ENCODE measurements around the gene CACNA2D2.

The CACNA2D2 gene

GRCh38 chr3:50503504-50504342 is at the start of gene CACNA2D2:
TSS of gene CACNA2D2 (minus strand) at chr3:50503634. CDS start at chr3:50503423, 211 bp downstream.
- H3K9ac ChIP-seq (ENCODE audit: low read depth, low read length, poor library complexity, severe bottlenecking) = no peak within 1 kb of the TSS
- H3K36me3 ChIP-seq (ENCODE audit: insufficient read depth, low read length) = no peaks in the 10 kb centered on the region
- H3K4me1 ChIP-seq (ENCODE audit: insufficient read depth, low read length, poor library complexity, severe bottlenecking) = no peaks in the 10 kb centered on the region
- no peaks in the 10 kb centered on the region for H4K20me1 ChIP-seq (ENCODE audit: insufficient read depth, low read length, poor library complexity, severe bottlenecking)
- no peaks in the 10 kb centered on the region for H3F3A ChIP-seq (ENCODE audit: low read depth)
- H3K9me3 ChIP-seq (ENCODE audit: insufficient read depth, low read depth, low read length) = no peaks in the 10 kb centered on the region
- no peak for TF ChIP-seq EZH2phosphoT487 (IDR thresholded peaks at IDR 0.05; ENCODE audit: borderline replicate concordance)
- no peak for TF ChIP-seq CTCF (conservative IDR thresholded peaks at IDR 0.05; ENCODE audit: low read length)
- no peak within 1 kb of the TSS for H3K4me2 ChIP-seq (ENCODE audit: low read depth, low read length, poor library complexity, severe bottlenecking)
- H3K79me2 ChIP-seq (ENCODE audit: insufficient read depth, low read length) = no peaks in the 10 kb centered on the region
- H2AFZ ChIP-seq (ENCODE audit: low read length) = no peak within 1 kb of the TSS
- H3K4me3 ChIP-seq (ENCODE audit: low read length, poor library complexity, severe bottlenecking) = peak within 1 kb of the TSS; percentile 21
- no peaks in the 10 kb centered on the region for H3K9me2 ChIP-seq (replicated peaks; ENCODE audit: low read depth, low read length)
- H3K27me3 ChIP-seq (ENCODE audit: insufficient read depth, low read length, poor library complexity, severe bottlenecking) = peaks cover 22% of the 10 kb centered on the region

GRCh38 chr3:50552598-50552997 is 49.2 kb upstream of the CACNA2D2 start:
- Histone ChIP-seq H3K9ac (ENCODE audit: low read depth, low read length, poor library complexity, severe bottlenecking) (no peak overlapping the region), H3K4me3 (ENCODE audit: low read length, poor library complexity, severe bottlenecking) (no peak overlapping the region), H3K79me2 (ENCODE audit: insufficient read depth, low read length) (no peaks in the 10 kb centered on the region), H3K9me2 (replicated peaks; ENCODE audit: low read depth, low read length) (no peaks in the 10 kb centered on the region), H3K4me2 (ENCODE audit: low read depth, low read length, poor library complexity, severe bottlenecking) (no peak overlapping the region), H3F3A (ENCODE audit: low read depth) (no peaks in the 10 kb centered on the region), H4K20me1 (ENCODE audit: insufficient read depth, low read length, poor library complexity, severe bottlenecking) (no peaks in the 10 kb centered on the region), H3K9me3 (ENCODE audit: insufficient read depth, low read depth, low read length) (no peaks in the 10 kb centered on the region), H3K36me3 (ENCODE audit: insufficient read depth, low read length) (no peaks in the 10 kb centered on the region), H3K4me1 (ENCODE audit: insufficient read depth, low read length, poor library complexity, severe bottlenecking) (no peaks in the 10 kb centered on the region), H2AFZ (ENCODE audit: low read length) (no peak overlapping the region), H3K27me3 (ENCODE audit: insufficient read depth, low read length, poor library complexity, severe bottlenecking) (no peaks in the 10 kb centered on the region)
- TF ChIP-seq CTCF (conservative IDR thresholded peaks at IDR 0.05; ENCODE audit: low read length) = no peak
- TF ChIP-seq EZH2phosphoT487 (IDR thresholded peaks at IDR 0.05; ENCODE audit: borderline replicate concordance) = no peak

- H3K4me2 ChIP-seq (ENCODE audit: low read depth, low read length, poor library complexity, severe bottlenecking) = no peak overlapping the region
- TF ChIP-seq CTCF (conservative IDR thresholded peaks at IDR 0.05; ENCODE audit: low read length) = 0 out of 2 replicates have a peak, but pooled peaks have one; percentile 25
- no peak for TF ChIP-seq EZH2phosphoT487 (IDR thresholded peaks at IDR 0.05; ENCODE audit: borderline replicate concordance)
- no peaks in the 10 kb centered on the region for H3K9me2 ChIP-seq (replicated peaks; ENCODE audit: low read depth, low read length)
- no peaks in the 10 kb centered on the region for H3K36me3 ChIP-seq (ENCODE audit: insufficient read depth, low read length)
- no peaks in the 10 kb centered on the region for H4K20me1 ChIP-seq (ENCODE audit: insufficient read depth, low read length, poor library complexity, severe bottlenecking)
- no peak overlapping the region for H3K9ac ChIP-seq (ENCODE audit: low read depth, low read length, poor library complexity, severe bottlenecking)
- H3K9me3 ChIP-seq (ENCODE audit: insufficient read depth, low read depth, low read length) = no peaks in the 10 kb centered on the region
- no peaks in the 10 kb centered on the region for H3F3A ChIP-seq (ENCODE audit: low read depth)
- H3K79me2 ChIP-seq (ENCODE audit: insufficient read depth, low read length) = no peaks in the 10 kb centered on the region
- H3K4me3 ChIP-seq (ENCODE audit: low read length, poor library complexity, severe bottlenecking) = no peak overlapping the region
- H3K27me3 ChIP-seq (ENCODE audit: insufficient read depth, low read length, poor library complexity, severe bottlenecking) = no peaks in the 10 kb centered on the region
- no peaks in the 10 kb centered on the region for H3K4me1 ChIP-seq (ENCODE audit: insufficient read depth, low read length, poor library complexity, severe bottlenecking)
- H2AFZ ChIP-seq (ENCODE audit: low read length) = no peak overlapping the region
These were observed 48.4 kb upstream of the CACNA2D2 start for GRCh38 chr3:50551681-50552435.
